Activated T-cell treated with anti-CD3 and anti-CD28 coated beads for 48 hours (primary cell): ENCODE results near the gene RBM48.
"Not testable (repeated sequence)": the region's sequence is repeated elsewhere in the genome, so short reads cannot be mapped to it uniquely, and the experiment has no call there.

Source experiments
- DNase-seq: peaks from one replicate; pipeline ENCODE4 v3.0.0-alpha.2; 2020; ENCODE audit warnings: low read depth

RBM48 gene

DNA sequence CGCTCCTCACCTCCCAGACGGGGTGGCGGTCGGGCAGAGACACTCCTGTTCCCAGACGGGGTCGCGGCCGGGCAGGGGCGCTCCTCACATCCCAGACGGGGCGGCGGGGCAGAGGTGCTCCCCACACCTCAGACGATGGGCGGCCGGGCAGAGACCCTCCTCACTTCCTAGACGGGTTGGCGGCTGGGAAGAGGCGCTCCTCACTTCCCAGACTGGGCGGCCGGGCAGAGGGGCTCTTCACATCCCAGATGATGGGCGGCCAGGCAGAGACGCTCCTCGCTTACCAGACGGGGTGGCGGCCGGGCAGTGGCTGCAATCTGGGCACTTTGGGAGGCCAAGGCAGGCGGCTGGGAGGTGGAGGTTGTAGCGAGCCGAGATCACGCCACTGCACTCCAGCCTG, 16.5 kb downstream of the RBM48 start:
- DNase-seq, result not testable (repeated sequence)

DNA sequence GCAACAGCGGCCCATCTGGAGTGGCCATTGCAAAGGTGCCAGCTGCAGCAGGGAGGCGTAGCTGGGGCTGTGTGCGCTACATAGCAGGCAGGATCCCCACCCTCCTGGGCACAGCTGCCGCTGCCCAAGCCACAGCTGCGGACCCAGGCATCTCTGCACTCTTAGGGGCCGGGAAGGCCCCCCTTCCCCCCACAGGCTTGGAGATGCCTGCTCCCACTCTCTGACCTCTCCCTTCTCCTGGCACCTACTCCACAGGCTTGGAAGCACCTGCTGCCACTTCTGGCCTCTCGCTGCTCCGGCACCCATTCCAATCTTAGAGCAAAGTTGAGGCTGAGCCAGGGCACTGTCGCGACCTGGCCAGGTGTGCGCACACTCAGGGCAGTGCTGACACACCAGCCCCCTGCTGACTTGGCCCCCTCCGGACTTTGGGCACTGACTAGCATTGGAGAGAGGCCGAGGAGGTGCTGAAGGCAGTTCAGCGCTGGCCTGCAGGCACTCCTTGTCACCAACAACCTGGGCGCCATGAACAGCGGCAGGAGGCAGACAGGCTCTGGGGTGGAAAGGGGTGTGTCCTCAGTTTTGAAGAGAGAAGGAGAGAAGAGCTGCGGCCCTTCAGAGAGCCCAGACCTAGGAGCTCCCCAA, 18.4 kb downstream of the RBM48 start:
- no peak for DNase-seq

DNA sequence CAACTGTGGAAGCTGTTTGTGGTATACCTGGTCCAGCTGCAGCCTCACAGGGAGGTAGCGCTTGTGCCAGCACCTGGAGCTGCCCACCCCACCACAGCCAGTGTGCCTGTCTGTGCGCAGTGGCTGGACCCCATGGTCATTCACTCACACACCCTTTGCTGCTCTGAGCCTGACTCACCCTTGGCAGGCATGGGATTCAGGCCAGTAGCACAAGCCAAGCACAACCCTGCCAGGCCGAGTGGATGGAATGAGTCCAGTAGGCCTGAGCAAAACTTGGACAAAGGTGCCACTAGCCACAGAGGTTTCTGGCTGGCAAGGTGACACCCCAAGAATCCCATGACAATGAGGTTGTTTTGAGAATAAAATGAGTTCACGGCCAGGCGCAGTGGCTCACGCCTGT, 19.0 kb downstream of the RBM48 start:
- DNase-seq, result no peak

DNA sequence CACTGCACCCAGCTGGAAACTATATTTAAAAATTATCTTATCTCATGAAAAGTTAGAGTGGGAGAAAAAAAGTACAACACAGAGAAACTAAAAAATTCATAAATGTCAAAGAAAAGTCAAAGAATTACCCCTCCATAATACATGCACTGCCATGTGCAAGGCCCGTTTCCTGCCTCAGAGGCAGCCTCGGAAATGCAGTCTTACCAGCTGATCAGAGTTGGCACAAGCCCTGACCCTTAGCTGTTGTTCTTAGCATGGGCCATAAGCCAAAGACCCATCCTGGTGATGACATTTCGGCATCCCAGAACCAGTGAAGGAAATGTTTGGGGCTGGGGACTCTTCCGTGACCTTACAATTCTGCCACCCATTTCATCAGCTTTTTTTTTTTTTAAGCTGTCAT, 21.6 kb downstream of the RBM48 start:
- no peak for DNase-seq

DNA sequence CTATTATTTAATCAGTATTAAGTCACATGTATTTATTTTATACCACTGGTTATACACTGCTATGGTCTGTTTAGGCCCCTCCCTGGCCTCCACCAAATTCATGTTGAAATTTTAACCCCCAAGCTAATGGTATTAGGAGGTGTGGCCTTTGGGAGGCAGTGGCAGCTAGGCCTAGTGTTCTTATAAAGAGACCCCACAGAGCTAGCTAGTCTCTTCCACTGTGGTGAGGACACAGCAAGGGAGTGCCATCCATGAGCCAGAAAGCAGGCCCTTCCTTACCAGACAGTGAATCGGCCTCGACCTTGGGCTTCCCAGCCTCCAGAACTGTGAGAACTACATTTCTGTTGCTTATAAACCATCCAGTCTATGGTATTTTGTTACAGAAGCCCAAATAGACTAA, 28.7 kb downstream of the RBM48 start:
- DNase-seq, result no peak

DNA sequence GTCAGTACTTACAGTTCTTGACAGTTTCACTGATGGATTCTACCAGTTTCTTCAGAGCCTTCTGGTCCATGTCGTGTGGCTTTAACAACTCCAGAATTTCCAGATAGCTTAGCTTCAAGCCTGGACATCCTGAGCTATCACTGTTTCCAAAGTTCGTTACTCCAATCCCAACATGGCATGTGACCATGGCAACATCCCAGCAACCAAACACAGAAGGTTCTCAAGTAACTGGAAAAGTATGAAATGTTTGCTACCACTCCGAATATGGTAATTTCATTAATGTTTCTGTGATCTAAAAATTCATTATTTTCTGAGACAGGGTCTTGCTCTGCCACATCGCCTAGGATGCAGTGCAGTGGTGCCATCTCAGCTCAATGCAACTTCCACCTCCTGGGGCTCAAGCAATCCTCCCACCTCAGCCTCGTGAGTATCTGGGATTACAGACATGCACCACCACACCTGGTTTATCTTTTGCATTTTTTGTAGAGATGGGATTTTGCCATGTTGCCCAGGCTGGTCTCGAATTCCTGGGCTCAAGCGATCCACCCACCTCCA, 29.3 kb downstream of the RBM48 start:
- no peak for DNase-seq

DNA sequence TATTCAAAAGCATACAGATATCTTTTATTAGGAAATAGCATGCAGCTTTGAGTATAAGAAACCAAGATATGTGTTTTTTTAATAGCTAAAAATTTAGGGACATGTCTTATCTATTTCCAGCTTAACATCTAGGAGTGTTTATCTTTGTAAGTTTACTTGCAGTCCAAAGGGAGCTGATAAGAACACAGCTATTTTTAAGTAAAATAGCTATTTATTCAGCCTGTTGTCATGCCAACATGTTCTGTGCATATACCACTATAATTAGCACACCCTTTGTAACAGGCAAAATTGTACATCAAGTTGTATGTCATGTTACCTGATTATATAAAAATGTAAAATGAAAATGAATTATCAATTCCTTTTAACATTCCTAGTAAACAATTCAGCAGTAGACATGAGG, 32.0 kb downstream of the RBM48 start:
- no peak for DNase-seq

DNA sequence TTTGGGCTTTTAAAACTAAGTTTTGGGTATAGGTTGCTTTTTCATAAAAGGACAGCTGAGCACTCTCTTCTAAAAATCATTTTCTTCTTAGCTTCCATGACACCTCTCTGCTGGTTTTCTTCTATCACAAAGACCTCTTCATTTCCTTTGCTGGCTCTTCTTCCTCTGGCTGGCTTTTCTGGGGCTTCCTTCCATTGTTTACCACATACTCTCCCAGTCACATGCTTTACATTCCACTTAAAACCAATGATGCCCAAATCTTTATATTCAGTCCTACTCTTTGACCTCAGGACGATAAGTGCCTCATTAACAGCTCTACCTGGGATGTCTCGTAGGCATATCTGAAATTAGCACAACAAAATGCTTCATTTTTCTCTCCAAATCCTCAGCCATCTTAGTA, 34.8 kb downstream of the RBM48 start:
- DNase-seq, result no peak

DNA sequence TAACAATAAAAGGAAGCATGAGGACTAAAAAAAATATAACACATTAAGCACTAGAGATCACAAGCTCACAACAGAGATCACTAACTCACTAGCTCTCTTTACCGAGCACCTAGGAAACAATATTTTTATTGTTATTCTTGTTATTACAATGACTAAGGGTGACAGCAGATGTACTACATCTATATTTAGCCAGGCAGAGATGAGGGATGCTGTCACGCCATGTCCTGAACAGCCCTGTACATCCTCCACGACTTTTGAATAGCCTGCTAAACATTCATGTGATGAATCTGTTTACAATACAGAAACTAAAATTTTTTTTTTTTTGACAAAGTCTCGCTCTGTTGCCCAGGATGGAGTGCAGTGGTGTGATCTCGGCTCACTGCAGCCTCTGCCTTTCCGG, 38.9 kb downstream of the RBM48 start:
- DNase-seq, result no peak

DNA sequence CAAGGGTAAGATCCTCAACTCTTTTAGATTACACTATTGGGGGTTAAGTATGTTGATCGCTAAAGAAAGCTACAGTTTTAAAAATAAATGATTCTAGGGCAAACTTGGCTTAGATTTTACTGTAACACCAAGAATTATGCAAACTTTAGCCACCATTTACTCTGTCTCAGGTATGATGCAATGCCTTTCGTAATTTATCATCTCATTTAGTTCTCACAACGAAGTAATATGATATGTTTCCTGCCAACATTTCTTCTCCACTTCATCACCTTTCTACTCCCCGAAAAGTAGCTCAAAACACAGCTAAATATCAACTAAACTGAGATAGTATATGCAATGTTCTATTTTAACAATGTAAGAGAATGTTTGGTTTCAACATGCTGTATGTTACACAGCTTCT, 40.5 kb downstream of the RBM48 start:
- DNase-seq, result no peak

DNA sequence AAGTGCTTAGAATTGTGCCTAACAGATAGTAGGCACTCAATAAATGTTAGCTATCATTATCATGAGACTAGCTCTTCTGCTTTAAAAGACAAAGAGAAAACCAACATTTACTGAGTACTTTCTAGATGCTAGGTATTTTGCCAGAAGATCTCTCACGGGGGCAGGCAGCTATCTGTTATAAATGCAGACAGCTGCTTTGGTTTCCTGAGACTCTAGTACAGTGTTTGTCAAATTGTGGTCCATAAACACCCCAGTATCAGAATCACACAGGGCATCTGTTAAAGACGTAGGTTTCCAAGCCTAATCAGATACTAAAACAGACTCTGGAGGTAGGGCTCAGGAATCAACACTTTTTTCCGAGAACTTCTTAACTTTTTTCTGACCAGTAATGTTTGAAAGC, 47.7 kb downstream of the RBM48 start:
- no peak for DNase-seq

DNA sequence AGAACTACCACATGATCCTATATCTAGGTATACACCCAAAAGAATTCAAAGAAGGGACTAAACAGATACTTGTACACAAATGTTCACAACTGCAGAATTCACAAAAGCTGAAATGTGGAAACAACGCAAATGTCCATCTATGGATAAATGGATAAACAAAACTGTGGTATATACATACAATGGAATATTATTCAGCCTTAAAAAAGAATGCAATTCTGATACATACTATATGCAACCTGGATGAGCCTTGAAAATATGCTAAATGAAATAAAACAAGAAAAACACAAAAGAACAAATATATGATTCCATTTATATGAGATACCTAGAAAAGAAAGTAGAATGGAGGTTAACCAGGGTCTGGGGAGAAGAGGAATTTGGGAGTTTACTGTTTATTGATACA, 54.4 kb downstream of the RBM48 start:
- no peak for DNase-seq

DNA sequence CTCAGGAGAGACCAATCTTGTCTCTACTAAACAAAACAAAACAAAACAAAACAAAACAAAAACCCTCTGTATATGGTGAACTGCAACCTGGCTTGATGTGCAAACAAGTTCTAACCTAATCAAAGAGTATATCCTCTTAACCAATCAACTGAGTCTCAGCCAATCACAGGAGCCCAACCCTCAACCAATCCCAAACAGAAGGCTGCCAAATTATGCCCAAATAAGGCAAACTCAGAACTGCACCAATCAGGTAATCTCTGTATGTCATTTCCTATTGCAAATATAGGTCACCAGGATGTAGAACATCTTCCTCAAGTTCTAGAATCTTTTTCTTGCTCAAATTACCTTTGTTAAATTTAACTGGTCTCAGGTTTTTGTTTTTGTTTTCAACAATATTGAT, 56.4 kb downstream of the RBM48 start:
- DNase-seq, result no peak

DNA sequence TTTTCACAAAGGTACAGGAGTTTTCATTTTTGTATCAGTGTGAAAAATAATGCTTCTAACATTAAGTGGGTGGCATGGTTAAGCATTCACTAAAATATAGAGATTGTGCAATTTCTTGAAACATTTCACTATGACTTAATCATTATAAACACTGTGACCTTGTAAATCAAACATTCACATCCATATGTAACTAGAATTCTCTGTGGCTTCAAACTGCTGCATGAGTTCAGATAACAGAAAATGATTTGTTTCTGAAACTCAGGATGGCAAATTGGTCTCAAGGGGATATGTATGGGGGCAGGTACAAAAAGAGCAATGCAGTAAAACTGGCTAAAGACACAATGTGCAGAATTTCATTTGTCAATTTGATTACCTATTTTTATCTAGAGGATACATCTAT, 57.8 kb downstream of the RBM48 start:
- DNase-seq, result no peak

DNA sequence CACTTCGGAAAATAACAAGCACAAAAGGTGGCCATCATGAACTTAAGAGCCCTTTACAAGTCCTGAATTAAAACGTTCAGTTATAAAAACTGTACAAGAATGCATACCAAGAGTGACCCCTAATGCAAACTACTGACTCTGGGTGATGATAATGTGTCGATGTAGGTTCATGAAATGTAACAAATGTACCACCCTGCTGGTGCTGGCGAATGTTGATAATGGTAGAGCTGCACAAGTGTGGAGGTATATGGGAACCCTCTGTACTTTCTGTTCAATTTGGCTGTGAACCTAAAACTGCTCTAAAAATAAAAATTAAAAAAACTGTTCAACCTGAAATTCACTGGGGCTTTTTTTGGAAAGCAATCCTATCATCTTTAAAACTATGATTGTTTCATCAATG, 58.2 kb downstream of the RBM48 start:
- DNase-seq, result no peak
